Stimulated activated CD4-positive, alpha-beta T cell treated with anti-CD3 and anti-CD28 coated beads, TNF-alpha, amount 100 ng/mL, for 48 hours (primary cell): ENCODE measurements around the gene SPRN.
"Not testable (repeated sequence)": the region's sequence is repeated elsewhere in the genome, so short reads cannot be mapped to it uniquely, and the experiment has no call there.

Source experiments
- DNase-seq, 3 donors: peaks; one replicate each; pipeline ENCODE4 v3.0.0-alpha.2; 2020; ENCODE audit warnings: low read depth in 3 of 3

Gene SPRN

GRCh38 chr10:133439517-133440461, 15.4 kb upstream of the SPRN start:
- no peak for DNase-seq

DNA sequence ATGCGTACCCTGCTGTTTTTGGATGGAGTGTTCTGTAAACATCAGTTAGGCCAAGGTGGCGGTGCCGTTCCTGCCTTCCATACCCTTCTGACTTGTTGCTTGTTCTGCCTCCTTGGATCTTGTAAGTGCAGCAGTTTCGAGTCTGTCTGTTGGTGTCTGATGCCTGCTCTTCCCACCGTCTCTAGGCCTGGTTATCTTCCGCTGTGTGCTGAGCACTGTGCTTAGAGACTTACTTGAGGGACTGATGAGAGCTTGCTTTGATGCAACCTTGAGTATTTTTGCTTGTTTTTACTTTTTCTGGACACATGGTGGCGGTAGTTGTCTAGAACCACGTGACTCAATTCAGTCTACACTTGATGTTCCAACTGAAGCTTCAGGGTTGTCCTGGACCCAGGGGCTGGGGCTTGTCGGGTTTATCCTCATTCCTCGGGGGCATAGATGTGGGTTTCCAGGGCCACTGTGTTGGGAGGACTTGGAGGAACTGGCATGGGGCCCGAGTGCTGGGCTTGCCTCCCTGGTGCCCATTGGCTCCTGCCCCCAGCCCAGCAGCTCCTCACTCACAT, 14.4 kb upstream of the SPRN start:
- no peak for DNase-seq

DNA sequence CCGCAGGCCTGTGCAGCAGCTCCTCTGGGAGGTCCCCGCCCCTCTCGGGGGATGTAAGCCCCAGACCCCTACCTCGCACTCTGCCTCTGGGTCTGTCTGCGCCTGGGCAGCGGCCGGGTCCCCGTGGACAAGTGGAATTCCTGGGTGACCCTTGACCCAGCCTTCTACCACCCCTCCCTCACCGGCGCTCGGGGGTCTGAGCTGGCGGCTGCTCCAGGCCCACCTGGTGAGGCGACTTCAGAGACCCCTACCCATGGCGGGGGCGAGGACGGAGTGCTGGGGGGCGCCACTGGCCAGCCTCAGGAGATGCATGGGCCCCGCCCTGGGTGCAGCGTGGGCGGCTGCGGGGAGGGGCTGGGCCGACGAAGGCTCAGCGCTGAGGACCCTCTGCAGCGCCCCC, 8.4 kb upstream of the SPRN start:
- not testable (repeated sequence) for DNase-seq

GRCh38 chr10:133431888-133432613, 7.6 kb upstream of the SPRN start:
- DNase-seq: not testable (repeated sequence)

GRCh38 chr10:133429571-133429970, 5.1 kb upstream of the SPRN start:
- DNase-seq: not testable (repeated sequence)

DNA sequence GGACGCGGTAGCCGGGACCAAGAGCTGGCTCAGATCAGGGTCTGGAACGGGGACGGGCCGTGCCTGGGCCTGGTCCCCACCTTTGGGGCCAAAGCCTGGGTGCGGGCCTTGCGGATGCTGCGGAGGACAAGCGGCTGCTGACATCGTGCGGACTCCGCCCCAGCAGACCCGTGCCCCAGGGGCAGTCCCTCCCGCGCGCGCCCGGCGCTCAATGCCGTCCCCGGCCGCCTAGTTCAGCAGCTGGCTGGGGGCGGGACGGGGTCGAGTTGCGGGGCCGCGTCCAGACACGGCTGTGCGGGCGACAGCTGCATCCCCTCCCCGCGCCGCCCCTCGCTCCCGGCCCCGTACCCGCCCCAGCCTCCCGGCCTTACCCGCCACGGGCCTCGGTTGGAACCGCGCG, 323 bp downstream of the SPRN start:
- DNase-seq: not testable (repeated sequence)

DNA sequence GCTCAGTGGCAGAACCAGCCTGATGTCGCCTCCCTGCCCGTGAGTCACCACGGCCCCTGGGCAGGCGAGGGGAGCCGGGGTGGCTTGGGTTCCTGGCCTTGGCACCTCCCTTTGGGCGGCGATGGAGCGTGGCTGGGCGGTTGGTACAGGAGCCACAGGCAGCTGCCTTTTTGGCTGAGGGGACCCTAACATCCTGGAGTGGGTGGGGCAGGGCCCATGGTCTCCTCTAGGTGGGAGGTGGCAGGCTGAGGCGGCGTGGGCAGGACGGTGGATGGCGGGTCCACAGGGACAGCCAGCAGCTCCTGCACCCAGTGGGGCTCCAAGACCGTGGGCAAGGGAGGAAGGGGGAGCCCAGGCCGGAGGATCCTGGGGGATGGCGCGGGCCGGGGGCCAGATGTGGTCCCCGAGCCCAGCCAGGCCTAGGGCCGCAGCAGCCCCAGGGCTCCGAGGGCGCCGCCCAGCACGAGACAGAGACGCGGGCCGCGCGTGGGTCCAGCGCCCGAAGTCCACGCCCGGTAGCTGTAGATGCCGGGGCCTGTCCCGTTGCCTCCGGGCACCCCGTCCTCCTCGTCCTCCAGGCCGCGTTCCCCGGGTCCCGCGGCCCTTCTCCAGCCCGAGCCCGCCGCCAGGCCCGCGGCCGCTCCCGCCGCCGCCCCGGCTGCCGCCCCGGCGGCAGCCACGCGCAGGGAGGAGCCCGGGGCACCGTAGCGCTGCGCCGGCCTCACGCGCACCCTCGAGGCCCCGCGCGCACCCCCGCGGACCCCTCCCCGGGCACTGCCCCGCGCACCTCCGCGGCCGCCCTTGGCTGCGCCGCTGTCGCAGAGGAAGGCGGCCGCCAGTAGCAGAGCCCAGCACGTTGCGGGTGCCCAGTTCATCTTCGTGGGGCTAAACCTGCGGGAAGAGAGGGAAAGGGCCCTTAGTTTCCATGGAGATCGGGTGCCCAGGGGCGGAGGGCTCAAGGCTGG, 1.3 kb downstream of the SPRN start:
- no peak for DNase-seq

- no peak for DNase-seq
Observed at GRCh38 chr10:133422223-133422806, 2.1 kb downstream of the SPRN start.

GRCh38 chr10:133421336-133422222, 2.8 kb downstream of the SPRN start:
- DNase-seq: no peak

DNA sequence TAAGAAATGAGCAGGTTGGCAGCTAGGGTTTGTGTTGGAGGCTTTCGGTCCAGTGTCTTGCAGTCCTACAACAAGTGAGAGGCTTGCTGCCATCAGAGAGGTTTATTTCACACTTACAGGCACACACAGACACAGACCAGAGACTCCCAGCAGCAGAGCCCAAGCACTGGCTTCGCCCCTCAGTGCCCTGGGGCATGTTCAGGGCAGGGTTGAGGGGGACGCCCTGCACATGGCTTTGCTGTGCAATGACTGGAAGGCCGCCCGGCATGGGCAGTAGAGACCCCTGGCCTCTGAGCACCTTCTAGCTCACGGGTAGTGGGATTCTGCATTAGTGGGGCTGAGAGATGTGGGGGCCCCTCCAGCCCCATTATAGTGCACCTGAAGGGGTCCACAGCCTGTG, 3.8 kb downstream of the SPRN start:
- DNase-seq: no peak

GRCh38 chr10:133420028-133420427, 4.4 kb downstream of the SPRN start:
- no peak for DNase-seq

DNA sequence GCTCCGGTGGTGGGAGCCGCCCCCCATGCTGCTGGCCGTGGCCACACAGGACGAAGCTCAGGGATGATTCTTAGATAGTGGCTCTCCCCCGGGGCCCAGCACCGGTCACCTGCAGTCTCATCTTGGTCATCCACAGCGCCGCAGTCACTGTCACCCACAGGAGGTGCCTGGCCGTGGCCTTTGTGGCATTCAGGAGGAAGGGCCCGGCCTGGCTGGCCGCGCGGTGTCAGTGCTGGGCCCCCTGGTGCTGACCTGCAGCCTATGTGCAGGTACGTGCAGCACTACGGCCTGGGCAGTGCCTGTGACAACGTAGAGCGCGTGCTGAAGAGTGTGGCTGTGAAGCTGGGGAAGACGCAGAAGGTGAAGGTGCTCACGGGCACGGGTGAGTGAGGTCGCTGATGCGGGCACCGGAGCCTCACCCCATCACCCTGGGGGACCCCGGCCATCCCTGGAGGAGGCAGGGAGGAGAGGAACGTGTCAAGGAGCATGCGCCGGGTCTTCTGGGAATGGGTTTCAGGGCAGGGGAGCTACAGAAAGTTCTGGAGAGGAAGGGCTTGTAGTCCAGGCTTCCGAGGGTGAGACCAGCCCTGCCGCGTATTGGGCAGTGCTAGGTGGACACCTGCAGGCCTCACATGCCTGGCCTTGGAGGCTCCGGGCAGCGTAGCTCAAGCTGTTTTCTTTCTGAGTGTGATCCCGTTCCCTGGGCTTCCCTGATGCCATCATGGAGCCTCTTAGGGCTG, 5.0 kb downstream of the SPRN start:
- no peak for DNase-seq

DNA sequence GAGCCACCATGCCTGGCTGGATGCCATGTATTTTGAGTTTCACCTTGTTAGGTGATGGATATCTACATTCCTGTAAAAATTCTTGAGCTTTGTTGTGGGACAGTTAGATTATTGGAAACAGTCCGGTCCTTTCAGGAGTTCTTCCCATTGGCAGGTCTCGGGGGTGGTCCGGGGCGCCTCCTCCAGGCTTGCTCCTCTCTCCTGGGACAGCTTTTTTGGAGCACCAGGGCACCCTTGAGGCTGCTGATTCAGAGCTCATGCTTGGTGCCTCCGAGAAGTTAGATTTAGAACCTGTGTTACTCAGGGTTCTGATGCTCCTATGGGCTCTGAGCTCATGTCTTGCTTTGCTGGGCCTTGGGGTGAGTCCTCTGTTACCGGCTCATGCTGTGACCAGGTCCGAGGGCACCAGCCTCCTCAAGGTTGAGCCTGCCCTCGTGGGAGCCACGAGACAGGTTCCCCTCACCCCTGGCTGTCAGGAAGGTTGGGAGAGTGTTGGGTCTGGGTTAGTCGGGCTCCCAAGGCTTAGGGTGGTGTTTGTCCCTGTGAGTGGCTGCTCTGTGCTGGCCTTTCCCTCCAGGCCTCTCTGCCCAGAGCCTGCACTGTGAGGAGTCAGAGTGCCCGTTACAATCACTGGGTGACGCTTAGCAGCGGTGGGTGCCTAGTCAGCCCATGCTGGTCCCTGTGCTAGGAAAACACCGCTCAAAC, 6.0 kb downstream of the SPRN start:
- no peak for DNase-seq

DNA sequence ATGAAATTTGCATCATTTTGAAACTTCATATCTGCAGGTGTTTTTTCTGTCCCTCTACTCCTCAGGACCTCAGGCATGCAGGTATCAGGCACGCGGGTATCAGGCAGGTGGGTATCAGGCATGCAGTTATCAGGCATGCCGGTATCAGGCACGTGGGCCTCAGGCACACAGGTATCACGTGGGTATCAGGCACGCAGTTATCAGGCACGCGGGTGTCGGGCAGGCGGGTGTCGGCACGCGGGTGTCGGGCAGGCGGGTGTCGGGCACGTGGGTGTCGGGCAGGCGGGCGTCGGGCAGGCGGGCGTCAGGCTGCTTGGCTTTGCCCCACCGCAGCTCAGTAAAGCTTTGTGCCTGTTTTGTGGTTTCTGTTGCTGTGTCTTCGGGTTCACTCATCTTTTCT, 8.7 kb downstream of the SPRN start:
- no peak for DNase-seq

- DNase-seq: not testable (repeated sequence)
Observed at GRCh38 chr10:133414401-133414800, 10.0 kb downstream of the SPRN start.

GRCh38 chr10:133412381-133412711, 12.1 kb downstream of the SPRN start:
- DNase-seq: no peak

DNA sequence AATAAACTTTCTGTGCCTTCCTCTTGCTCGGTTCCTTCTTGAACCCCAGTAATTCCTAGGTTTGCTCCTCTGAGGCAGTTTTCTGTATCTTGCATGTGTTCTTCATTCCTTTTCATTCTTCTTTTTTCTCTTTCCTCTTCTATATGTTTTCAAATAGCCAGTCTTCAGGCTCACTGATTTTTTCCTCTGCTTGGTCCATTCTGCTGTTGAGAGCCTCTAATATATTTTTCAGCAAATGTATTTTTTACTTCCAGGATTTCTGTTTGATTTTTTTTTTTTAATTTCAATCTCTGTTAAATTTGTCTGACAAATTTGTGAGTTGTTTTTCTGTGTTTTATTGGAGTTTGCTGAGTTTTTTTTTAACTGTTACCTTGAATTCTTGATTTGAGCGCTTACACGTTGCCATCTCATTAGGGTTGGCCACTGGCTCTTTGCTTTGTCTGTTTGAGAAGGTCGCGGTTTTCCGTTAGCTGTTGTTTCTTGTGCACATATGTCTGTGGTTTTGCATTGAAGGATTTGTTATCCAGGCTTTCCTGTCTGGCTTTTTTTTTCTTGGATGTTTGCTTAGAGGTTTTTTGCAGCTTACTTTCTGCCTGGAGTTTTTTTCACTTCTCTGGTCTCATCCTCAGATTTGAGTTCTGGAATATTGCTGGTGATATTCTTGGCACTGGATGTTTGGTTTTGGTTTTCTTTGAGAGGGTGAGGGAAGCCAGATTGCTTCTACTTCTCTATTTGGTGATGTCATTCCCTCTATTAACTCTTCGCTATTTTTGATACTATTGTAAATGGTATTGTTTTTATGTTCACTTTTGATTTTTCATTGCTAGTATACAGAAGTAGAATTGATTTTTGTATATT, 12.7 kb downstream of the SPRN start:
- no peak for DNase-seq
